ENCODE data around the gene PINLYP. TPM values are rescaled to one million over a fixed set of nuclear protein-coding genes. Genes with fewer than 3 reads are reported as not detected.

The PINLYP gene
- total and polyA plus RNA-seq, 2 of the 13 experiments (the other 11 are each of a cell fraction or from before 2014, with no cell fraction given) = 0.21 to 0.24 TPM

DNA sequence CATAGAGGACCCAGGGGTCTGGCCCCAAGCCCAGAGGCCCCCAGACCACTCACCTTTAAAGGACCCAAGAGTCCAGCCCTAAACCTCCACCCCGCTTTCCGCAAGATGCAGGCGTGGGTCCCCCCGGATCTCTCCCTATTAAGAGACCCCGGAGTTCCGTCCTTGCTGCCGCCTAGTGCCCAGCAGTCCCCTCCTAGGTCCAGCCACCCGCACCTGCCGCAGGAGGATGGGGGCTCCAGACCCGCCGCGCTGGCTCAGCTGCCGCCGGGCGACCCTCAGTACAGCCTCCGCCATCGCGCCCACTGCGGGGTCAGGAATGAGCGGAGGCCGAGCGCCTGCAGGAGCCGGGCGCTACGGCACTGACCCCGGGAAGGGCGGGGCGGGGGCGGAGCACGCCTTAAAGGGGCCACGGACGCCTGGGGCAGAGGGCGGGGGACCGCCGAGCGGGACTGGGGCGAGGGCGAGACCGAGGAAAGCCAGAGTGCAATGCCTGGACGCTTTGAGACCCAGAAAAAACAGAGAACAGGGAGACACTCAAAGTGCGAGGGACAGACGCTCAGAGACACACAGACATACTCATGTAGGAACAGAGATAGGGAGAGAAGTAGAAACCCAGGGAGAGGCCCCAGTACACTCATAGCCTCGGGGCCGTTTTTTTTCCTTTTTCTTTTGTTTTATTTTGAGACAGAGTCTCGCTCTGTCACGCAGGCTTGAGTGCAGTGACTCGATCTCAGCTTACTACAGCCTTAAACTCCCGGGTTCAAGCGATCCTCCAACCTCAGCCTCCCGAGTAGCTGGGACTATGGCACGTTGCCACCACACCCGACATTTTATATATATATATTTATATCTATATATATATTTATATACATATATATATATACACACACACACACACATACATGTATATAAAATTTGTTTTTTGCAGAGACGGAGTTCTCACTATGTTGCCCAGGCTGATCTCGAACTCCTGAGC, 48.4 kb upstream of the PINLYP start, which contains the start of gene ETHE1 (continued):
- TF ChIP-seq MXI1 (IDR thresholded peaks at IDR 0.05; ENCODE audit: borderline replicate concordance, low read depth, low read length) = peak; percentile 60; the same call in 1 of the 3 replicates
- TF ChIP-seq, protein P1, sequence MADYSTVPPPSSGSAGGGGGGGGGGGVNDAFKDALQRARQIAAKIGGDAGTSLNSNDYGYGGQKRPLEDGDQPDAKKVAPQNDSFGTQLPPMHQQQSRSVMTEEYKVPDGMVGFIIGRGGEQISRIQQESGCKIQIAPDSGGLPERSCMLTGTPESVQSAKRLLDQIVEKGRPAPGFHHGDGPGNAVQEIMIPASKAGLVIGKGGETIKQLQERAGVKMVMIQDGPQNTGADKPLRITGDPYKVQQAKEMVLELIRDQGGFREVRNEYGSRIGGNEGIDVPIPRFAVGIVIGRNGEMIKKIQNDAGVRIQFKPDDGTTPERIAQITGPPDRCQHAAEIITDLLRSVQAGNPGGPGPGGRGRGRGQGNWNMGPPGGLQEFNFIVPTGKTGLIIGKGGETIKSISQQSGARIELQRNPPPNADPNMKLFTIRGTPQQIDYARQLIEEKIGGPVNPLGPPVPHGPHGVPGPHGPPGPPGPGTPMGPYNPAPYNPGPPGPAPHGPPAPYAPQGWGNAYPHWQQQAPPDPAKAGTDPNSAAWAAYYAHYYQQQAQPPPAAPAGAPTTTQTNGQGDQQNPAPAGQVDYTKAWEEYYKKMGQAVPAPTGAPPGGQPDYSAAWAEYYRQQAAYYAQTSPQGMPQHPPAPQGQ (CRISPR knock-in tag; IDR thresholded peaks at IDR 0.05; ENCODE audit: borderline replicate concordance) = no peak; the same call in 1 of the 2 replicates
- TF ChIP-seq, protein P2, sequence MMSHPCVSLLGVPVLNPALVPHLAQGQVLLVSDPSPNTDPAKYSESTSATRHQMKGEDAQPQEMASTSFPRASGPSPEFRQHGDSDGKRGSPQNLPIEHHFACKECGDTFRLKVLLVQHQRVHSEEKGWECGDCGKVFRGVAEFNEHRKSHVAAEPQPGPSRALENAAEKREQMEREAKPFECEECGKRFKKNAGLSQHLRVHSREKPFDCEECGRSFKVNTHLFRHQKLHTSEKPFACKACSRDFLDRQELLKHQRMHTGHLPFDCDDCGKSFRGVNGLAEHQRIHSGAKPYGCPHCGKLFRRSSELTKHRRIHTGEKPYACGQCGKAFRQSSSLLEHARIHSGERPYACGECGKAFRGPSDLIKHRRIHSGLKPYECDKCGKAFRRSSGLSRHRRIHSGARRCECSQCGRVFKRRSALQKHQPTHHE (CRISPR knock-in tag; IDR thresholded peaks at IDR 0.05; ENCODE audit: borderline replicate concordance) = no peak
- TF ChIP-seq SPEN (CRISPR knock-in tag; IDR thresholded peaks at IDR 0.05; ENCODE audit: low read depth) = peak; percentile 33; the same call in 1 of the 2 replicates
- peak; percentile 85 for TF ChIP-seq RBFOX2 (IDR thresholded peaks at IDR 0.05; ENCODE audit: low read depth, low read length)
- TF ChIP-seq, protein P3, sequence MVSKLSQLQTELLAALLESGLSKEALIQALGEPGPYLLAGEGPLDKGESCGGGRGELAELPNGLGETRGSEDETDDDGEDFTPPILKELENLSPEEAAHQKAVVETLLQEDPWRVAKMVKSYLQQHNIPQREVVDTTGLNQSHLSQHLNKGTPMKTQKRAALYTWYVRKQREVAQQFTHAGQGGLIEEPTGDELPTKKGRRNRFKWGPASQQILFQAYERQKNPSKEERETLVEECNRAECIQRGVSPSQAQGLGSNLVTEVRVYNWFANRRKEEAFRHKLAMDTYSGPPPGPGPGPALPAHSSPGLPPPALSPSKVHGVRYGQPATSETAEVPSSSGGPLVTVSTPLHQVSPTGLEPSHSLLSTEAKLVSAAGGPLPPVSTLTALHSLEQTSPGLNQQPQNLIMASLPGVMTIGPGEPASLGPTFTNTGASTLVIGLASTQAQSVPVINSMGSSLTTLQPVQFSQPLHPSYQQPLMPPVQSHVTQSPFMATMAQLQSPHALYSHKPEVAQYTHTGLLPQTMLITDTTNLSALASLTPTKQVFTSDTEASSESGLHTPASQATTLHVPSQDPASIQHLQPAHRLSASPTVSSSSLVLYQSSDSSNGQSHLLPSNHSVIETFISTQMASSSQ (IDR thresholded peaks at IDR 0.05; ENCODE audit: low read depth) = no peak
- TF ChIP-seq, protein P3 (CRISPR knock-in tag; IDR thresholded peaks at IDR 0.05; ENCODE audit: borderline replicate concordance) = peak; percentile 60; the same call in 1 of the 2 replicates
- TF ChIP-seq CHD2 (IDR thresholded peaks at IDR 0.05; ENCODE audit: low read depth, low read length) = no peak
- TF ChIP-seq, protein P4, sequence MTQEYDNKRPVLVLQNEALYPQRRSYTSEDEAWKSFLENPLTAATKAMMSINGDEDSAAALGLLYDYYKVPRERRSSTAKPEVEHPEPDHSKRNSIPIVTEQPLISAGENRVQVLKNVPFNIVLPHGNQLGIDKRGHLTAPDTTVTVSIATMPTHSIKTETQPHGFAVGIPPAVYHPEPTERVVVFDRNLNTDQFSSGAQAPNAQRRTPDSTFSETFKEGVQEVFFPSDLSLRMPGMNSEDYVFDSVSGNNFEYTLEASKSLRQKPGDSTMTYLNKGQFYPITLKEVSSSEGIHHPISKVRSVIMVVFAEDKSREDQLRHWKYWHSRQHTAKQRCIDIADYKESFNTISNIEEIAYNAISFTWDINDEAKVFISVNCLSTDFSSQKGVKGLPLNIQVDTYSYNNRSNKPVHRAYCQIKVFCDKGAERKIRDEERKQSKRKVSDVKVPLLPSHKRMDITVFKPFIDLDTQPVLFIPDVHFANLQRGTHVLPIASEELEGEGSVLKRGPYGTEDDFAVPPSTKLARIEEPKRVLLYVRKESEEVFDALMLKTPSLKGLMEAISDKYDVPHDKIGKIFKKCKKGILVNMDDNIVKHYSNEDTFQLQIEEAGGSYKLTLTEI (CRISPR knock-in tag; conservative IDR thresholded peaks at IDR 0.05) = no peak
- no peak for TF ChIP-seq GPN1 (CRISPR knock-in tag; IDR thresholded peaks at IDR 0.05; ENCODE audit: borderline replicate concordance)
- TF ChIP-seq KDM3A (CRISPR knock-in tag; IDR thresholded peaks at IDR 0.05; ENCODE audit: low read depth) = peak; percentile 74; the same call in 1 of the 2 replicates
- TF ChIP-seq NFIB (CRISPR knock-in tag; IDR thresholded peaks at IDR 0.05; ENCODE audit: borderline replicate concordance) = no peak
- TF ChIP-seq HDAC1 (CRISPR knock-in tag; IDR thresholded peaks at IDR 0.05) = peak; percentile 85
- no peak for TF ChIP-seq NFKBIZ (CRISPR knock-in tag; IDR thresholded peaks at IDR 0.05)
- TF ChIP-seq, protein P5, sequence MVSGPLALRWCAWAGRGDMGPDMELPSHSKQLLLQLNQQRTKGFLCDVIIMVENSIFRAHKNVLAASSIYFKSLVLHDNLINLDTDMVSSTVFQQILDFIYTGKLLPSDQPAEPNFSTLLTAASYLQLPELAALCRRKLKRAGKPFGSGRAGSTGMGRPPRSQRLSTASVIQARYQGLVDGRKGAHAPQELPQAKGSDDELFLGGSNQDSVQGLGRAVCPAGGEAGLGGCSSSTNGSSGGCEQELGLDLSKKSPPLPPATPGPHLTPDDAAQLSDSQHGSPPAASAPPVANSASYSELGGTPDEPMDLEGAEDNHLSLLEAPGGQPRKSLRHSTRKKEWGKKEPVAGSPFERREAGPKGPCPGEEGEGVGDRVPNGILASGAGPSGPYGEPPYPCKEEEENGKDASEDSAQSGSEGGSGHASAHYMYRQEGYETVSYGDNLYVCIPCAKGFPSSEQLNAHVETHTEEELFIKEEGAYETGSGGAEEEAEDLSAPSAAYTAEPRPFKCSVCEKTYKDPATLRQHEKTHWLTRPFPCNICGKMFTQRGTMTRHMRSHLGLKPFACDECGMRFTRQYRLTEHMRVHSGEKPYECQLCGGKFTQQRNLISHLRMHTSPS (CRISPR knock-in tag; IDR thresholded peaks at IDR 0.05; ENCODE audit: low read depth) = no peak
- TF ChIP-seq ZNF383 (CRISPR knock-in tag; IDR thresholded peaks at IDR 0.05; ENCODE audit: borderline replicate concordance) = no peak

Measured in HepG2 (cell line).